Stimulated activated naive CD8-positive, alpha-beta T cell treated with anti-CD3 and anti-CD28 coated beads, Interleukin-15, Interleukin-2, amounts not matched to agents 100 ng/mL and 50 ng/mL, for 24 hours (primary cell): ENCODE results near the gene RFPL3.

Experiments used
- H3K27ac Mint-ChIP-seq: one replicate; pipeline ENCODE4 v1.8.0; 2021; ENCODE audit warnings: mild to moderate bottlenecking, mixed read lengths
- H3K27me3 Mint-ChIP-seq: one replicate; pipeline ENCODE4 v1.8.0; 2021; ENCODE audit warnings: mixed read lengths
- H3K36me3 Mint-ChIP-seq: one replicate; pipeline ENCODE4 v1.8.0; 2021; ENCODE audit warnings: low read depth, mixed read lengths
- H3K4me1 Mint-ChIP-seq: one replicate; pipeline ENCODE4 v1.8.0; 2021; ENCODE audit warnings: low read depth, mixed read lengths
- H3K4me3 Mint-ChIP-seq: one replicate; pipeline ENCODE4 v1.8.0; 2021; ENCODE audit warnings: mild to moderate bottlenecking, mixed read lengths
- H3K9me3 Mint-ChIP-seq: one replicate; pipeline ENCODE4 v1.8.0; 2021; ENCODE audit warnings: mixed read lengths

RFPL3 gene

DNA sequence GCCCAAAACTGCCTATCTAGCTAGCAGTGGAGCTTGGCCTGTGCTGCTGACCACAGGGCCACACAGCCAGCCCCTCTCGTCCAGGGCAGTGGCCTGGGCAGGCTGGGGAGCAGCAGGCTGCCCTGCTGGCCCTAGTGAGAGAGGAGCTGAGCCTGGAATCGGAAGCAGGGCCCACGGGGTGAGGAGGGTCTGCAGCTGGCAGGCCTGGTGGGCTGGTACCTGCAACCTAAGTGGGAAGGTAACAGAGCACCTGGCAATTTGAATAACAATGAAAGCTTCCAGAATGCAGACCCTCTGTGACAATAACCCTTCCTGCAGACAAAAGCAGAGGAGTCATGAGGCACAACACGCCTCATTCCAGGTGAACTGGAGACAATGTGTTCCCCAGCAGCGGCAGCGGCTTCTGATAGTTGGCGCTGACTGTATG is 31.8 kb upstream of the RFPL3 start:
- Mint-ChIP-seq H3K4me1 (no peaks in the 10 kb centered on the region), H3K27me3 (no peaks in the 10 kb centered on the region), H3K36me3 (no peaks in the 10 kb centered on the region), H3K4me3 (no peak overlapping the region), H3K27ac (no peak overlapping the region), H3K9me3 (no peaks in the 10 kb centered on the region)

- H3K36me3 Mint-ChIP-seq, result no peaks in the 10 kb centered on the region
- no peaks in the 10 kb centered on the region for H3K4me1 Mint-ChIP-seq
- no peaks in the 10 kb centered on the region for H3K9me3 Mint-ChIP-seq
These were observed 31.0 kb upstream of the RFPL3 start for GRCh38 chr22:32326647-32327046.

GRCh38 chr22:32327066-32327465 is 30.6 kb upstream of the RFPL3 start:
- no peaks in the 10 kb centered on the region for H3K9me3 Mint-ChIP-seq
- peaks cover under 1% of the 10 kb centered on the region for H3K27me3 Mint-ChIP-seq
- no peak overlapping the region for H3K27ac Mint-ChIP-seq
- H3K4me3 Mint-ChIP-seq, result no peak overlapping the region
- H3K36me3 Mint-ChIP-seq, result no peaks in the 10 kb centered on the region
- H3K4me1 Mint-ChIP-seq, result no peaks in the 10 kb centered on the region

More at GRCh38 chr22:32326647-32327046, 31.0 kb upstream of the RFPL3 start:
- no peak overlapping the region for H3K27ac Mint-ChIP-seq
- H3K4me3 Mint-ChIP-seq, result no peak overlapping the region
- H3K27me3 Mint-ChIP-seq, result no peaks in the 10 kb centered on the region

DNA sequence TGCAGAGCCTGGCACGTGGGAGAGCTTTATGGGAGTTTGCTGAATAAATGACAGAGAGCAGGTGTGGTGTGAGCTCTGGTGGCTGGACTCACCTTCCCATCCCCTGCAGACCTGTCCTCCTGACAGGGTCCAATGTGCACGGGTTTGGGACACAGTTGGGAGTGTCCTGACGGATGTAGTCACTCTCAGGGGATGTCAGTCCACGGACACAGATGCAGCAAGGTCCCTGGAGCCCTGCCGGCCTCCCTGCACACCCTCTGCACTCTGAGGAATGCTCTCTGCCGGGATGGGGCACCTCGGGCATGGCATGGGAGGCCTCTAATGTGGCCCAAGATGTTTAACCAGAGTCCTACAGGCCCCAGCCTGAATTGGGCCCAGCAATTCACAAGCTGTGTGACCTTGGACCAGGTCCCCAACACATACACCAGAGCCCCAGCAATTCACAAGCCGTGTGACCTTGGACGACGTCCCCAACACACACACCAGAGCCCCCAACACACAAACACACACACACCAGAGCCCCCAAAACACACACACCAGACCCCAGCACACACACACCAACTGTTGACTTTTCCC is 30.0 kb upstream of the RFPL3 start:
- no peaks in the 10 kb centered on the region for H3K4me1 Mint-ChIP-seq
- no peak overlapping the region for H3K4me3 Mint-ChIP-seq
- H3K27ac Mint-ChIP-seq, result no peak overlapping the region

GRCh38 chr22:32328306-32329201 is 29.1 kb upstream of the RFPL3 start:
- Mint-ChIP-seq H3K27me3 (peaks cover 10% of the 10 kb centered on the region), H3K4me3 (no peak overlapping the region), H3K9me3 (no peaks in the 10 kb centered on the region)

More for the DNA sequence above, 30.0 kb upstream of the RFPL3 start:
- H3K27me3 Mint-ChIP-seq, result peaks cover 5% of the 10 kb centered on the region
- no peaks in the 10 kb centered on the region for H3K36me3 Mint-ChIP-seq
- no peaks in the 10 kb centered on the region for H3K9me3 Mint-ChIP-seq

DNA sequence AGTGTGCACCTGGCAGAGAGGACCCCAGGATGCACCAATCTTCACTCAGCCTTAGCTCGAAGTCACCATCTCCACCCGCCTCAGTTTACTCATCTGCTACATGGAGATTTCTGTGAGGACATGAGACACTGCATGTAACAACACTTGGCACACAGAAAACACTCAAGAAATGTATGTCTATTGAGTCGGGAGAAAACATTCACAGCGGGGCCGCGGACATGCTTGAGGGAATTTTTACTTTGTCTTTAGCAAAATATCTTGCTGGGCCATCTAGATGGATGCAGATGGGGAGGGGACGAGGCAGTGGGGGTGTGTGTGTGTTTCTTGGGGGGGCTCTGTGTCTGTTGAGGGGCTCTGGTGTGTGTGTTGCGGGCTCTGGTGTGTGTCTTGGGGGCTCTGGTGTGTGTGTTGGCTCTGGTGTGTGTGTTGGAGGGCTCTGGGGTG is 28.4 kb upstream of the RFPL3 start:
- H3K27ac Mint-ChIP-seq, result no peak overlapping the region
- peaks cover 17% of the 10 kb centered on the region for H3K27me3 Mint-ChIP-seq
- H3K36me3 Mint-ChIP-seq, result no peaks in the 10 kb centered on the region
- no peaks in the 10 kb centered on the region for H3K9me3 Mint-ChIP-seq
- no peak overlapping the region for H3K4me3 Mint-ChIP-seq
- H3K4me1 Mint-ChIP-seq, result no peaks in the 10 kb centered on the region

More at GRCh38 chr22:32328306-32329201, 29.1 kb upstream of the RFPL3 start:
- Mint-ChIP-seq H3K36me3 (no peaks in the 10 kb centered on the region), H3K27ac (no peak overlapping the region), H3K4me1 (no peaks in the 10 kb centered on the region)

DNA sequence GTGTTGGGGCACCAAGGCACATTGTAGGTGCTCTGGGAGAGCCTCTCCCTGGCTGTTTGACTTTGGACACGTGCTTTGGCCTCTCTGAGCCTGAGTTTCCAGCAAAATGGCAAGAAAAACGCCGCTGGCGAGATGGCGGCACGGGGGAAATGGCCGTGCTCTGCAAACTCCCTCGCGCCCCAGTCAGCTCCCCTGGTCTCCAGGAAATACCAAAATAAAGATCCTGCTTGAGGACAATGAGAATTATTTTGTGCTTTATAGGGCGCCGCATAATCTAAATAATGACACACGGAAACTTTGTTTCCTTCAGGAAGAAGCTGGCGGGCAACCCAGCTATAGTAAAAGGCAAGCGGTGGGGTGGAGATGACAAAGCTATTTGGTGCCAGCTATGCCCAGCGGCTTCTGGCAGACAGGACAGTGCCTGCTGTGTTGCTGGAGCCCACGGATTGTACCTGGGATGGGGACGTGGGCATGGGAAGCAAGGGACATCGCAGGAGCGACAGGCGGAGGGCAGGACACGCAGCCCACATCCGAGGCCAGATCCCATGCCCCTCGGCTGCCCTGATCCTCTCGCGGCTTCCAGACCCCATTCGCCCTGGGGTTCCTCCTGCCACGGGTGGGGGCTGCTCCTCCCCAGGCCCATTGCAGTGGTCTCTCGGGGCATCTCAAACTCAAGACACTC is 26.3 kb upstream of the RFPL3 start:
- no peaks in the 10 kb centered on the region for H3K9me3 Mint-ChIP-seq
- H3K27me3 Mint-ChIP-seq, result peaks cover 23% of the 10 kb centered on the region
- no peaks in the 10 kb centered on the region for H3K36me3 Mint-ChIP-seq
- no peak overlapping the region for H3K27ac Mint-ChIP-seq
- no peaks in the 10 kb centered on the region for H3K4me1 Mint-ChIP-seq
- H3K4me3 Mint-ChIP-seq, result no peak overlapping the region

DNA sequence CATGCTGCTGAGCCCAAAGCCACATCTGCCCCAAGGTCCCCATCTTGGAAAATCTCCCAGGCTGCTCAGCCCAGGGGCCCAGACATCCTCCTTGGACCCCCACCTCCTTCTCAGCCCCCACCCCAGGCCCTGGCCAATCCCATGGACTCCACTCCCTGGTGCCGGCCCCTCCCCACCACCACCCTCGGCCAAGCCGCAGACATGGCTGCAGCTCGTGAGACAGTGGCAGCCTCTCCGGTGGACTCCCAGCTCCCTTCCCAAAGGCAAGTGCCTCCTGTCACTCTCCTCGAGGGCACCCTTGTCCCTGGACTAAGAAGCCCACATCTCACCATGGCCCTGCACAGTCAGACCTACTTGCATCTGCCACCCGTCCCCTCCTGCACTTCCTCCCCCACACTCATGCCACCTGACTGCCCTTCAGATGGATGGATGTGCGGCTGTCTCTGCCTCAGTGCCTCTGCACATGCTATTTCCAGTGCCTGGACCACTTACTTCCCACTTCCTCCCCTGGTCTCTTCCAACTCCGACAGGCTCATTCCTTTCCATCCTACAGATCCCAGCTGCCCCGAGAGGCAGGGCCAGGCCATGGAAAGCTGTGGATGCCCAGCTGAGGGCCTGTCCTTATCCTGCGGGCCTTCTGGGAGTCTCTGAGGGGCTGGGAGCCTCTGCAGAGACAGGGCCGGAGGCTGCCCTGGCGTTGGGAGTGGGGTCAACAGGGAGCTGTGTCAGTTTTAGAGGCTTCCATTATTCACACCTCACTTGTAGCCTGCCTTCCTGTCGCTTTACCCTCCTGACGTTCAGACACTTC is 25.5 kb upstream of the RFPL3 start:
- no peak overlapping the region for H3K27ac Mint-ChIP-seq
- H3K36me3 Mint-ChIP-seq, result no peaks in the 10 kb centered on the region
- no peaks in the 10 kb centered on the region for H3K9me3 Mint-ChIP-seq
- no peaks in the 10 kb centered on the region for H3K4me1 Mint-ChIP-seq
- H3K27me3 Mint-ChIP-seq, result peaks cover 23% of the 10 kb centered on the region
- H3K4me3 Mint-ChIP-seq, result no peak overlapping the region

DNA sequence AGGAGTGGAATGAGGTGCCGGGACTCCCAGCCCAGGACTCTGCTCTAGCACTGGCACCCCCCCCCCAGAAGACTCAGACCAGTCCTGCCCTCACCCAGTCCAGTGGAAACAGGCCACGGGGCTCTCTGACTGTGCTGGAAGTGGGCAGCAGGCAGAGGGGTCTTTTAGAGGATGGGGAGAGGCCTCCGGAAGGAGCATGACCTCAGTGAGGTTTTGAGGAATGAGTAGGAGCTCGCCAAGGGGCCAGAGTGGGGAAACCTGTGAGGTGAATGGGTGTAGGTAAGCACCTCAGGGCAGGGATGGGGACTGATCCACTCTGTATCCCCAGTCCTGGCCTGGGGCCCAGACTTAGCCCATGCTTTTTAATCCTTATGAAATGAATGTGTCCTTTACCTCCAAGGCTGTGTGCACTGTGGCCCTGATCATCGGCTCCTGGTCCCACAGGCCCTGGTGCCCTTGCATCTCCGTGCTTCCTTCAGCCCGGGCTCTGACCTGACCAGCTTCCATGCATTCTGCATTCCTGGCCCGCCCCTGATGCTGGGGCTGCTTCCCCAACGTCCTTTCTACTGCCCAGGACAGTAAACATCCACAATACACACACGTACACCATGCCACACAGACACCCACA is 24.4 kb upstream of the RFPL3 start:
- Mint-ChIP-seq H3K9me3 (no peaks in the 10 kb centered on the region), H3K4me1 (no peaks in the 10 kb centered on the region), H3K27me3 (peaks cover 31% of the 10 kb centered on the region), H3K36me3 (no peaks in the 10 kb centered on the region), H3K27ac (no peak overlapping the region), H3K4me3 (no peak overlapping the region)

DNA sequence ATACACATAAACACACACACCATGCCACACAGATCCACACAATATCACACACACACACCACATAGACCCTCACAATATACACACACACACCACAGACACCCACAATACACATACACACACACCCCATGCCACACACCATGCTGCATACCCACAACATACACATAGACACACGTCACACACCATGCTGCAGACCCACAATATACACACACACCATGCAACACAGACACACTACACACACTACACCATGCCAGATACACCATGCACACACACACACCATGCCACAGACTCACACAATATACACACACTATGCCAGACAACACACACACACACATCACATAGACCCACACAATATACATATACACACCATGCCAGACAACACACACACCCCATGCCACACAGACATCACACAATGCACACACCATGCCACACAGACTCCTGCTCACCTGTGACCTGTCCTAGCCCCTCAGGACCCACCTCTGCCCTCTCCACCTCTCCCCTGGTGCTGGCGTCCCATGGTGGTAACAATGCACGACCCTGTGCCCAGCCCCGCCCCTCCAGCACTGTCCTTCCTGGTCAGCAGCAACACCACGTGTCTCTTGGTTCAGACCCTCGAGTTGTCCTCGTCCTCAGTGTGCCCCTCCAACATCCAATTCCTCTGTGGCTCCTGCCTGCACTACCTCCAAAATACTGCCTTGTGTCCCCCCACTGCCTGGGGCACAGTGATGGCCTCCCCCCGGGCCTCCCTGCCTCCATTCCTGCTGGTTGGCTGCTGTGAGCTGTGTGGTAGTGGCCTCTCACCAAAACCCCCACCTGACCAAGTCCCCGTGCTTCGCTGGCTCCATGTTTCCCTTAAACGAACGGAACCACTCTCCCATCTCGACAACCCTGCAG is 23.7 kb upstream of the RFPL3 start:
- Mint-ChIP-seq H3K27me3 (peaks cover 31% of the 10 kb centered on the region), H3K4me3 (no peak overlapping the region), H3K36me3 (no peaks in the 10 kb centered on the region), H3K4me1 (no peaks in the 10 kb centered on the region), H3K9me3 (no peaks in the 10 kb centered on the region), H3K27ac (no peak overlapping the region)

DNA sequence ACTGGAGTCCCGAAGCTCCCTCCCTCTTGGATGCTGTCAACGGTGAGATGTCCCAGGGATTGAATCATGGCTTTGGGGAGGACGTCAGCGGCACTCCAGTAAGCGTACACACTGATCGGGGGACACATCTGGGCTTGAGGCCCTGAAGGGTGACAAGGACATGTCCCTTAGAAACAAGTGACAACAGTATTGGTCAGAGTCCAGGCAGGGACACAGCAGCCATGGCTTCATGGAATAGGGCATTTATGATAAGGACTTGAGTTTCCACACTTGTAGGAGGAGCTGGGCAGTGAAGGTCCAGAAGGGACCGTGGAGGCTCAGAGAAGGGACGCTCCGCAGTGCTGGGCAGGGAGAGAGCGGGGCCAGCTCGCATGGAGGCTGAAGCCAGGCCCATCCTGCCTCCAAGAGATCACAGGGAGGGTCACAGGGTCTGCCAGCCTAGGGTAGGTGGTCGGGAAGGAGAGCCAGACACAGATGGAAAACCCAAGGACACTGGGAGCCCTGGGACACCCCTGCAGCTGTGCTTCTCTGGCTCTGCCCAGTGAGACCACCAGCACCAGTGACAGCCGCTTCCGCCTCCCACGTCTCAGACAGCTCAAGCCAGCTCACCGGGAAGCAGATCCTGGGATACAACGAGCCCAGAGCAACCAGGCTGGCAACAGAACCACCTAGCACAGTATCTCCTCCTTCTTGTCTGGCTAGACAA is 22.9 kb upstream of the RFPL3 start:
- no peak overlapping the region for H3K27ac Mint-ChIP-seq
- peaks cover 31% of the 10 kb centered on the region for H3K27me3 Mint-ChIP-seq

DNA sequence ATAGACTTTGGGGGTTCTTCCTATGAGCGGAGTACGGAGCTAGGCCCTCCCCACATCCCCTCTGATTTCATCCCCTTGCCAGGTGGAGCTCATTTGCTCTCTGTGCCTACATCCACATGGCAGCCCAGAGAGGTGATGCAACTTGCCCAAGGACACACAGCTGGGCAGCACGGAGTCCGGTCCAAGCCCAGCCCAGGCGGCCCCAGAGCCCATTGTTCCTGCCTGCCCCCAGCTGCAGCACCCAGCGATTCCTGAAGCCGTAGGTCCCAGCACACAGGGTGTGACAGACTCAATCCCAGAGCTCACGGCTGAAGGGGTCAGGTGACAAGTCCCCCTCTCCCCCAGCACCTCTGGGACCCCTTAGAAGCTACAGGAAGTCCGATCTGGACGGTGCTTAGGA is 22.2 kb upstream of the RFPL3 start:
- Mint-ChIP-seq H3K36me3 (no peaks in the 10 kb centered on the region), H3K4me3 (no peak overlapping the region), H3K27ac (no peak overlapping the region), H3K9me3 (no peaks in the 10 kb centered on the region), H3K27me3 (peaks cover 35% of the 10 kb centered on the region), H3K4me1 (no peaks in the 10 kb centered on the region)

More for the DNA sequence above, 22.9 kb upstream of the RFPL3 start:
- H3K4me1 Mint-ChIP-seq, result no peaks in the 10 kb centered on the region
- H3K9me3 Mint-ChIP-seq, result no peaks in the 10 kb centered on the region
- H3K36me3 Mint-ChIP-seq, result no peaks in the 10 kb centered on the region
- H3K4me3 Mint-ChIP-seq, result no peak overlapping the region

DNA sequence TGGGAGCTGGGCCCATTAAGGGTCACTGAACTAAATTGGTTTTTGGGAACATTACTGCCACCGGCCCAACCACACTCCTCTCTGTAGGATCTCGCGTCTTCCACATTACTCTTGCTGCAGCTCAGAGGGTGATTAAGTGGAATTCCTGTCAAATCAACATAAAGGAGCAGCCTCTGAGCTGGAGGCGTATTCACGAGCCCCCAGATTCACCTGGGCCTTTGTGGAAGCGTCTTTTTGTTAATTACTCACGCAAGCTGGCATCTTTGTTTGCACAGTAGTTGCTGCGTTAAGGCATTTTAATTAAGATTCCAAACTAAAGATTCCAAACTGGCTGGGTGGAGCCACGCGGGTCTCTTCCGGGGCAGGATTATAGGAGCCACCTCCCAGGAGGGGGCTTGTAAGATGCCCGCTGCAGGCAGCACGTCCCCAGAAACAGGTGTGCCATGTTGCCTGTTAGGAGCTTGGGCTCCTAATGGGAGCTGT is 21.5 kb upstream of the RFPL3 start:
- Mint-ChIP-seq H3K4me3 (no peak overlapping the region), H3K27ac (no peak overlapping the region), H3K4me1 (no peaks in the 10 kb centered on the region), H3K36me3 (no peaks in the 10 kb centered on the region), H3K9me3 (no peaks in the 10 kb centered on the region), H3K27me3 (peaks cover 35% of the 10 kb centered on the region)
